Tibial nerve (tissue), 4 donors: Measurements from ENCODE around the gene LPIN2. TPM values are rescaled to one million over a fixed set of nuclear protein-coding genes. Genes with fewer than 3 reads are reported as not detected.

Source experiments
- DNase-seq, 2 donors: peaks; one replicate each; pipeline ENCODE4 v3.0.0-alpha.2; 2019; ENCODE audit warnings: low spot score in 2 of 2
- H3K27ac ChIP-seq, 4 donors: fragments of 200-600 bp; sonication (generic) in 3 of 4; one replicate each; pipeline ENCODE4 v1.5.1; 2017 to 2019; ENCODE audit warnings: mild to moderate bottlenecking in 1 of 4
- H3K27me3 ChIP-seq, 2 donors: fragments of 200-600 bp; sonication (generic) in 1 of 2; one replicate each; pipeline versions ENCODE4 v1.5.1 to v1.6.0; 2017 to 2019
- H3K36me3 ChIP-seq, 3 donors: fragments of 200-600 bp; sonication (generic); one replicate each; pipeline ENCODE4 v1.5.1; 2018 to 2019
- H3K4me1 ChIP-seq, 4 donors: fragments of 200-600 bp; sonication (generic) in 3 of 4; one replicate each; pipeline ENCODE4 v1.5.1; 2017 to 2019
- H3K4me3 ChIP-seq, 4 donors: fragments of 200-600 bp; sonication (generic) in 3 of 4; one replicate each; pipeline ENCODE4 v1.5.1; 2017 to 2019; ENCODE audit warnings: mild to moderate bottlenecking in 1 of 4, moderate library complexity in 1 of 4
- H3K9me3 ChIP-seq, 4 donors: fragments of 200-600 bp; sonication (generic) in 3 of 4; one replicate each; pipeline ENCODE4 v1.5.1; 2017 to 2019
- EP300 ChIP-seq, 2 donors: sonication (generic); formaldehyde crosslinking; IDR thresholded peaks; one replicate each; pipeline ENCODE4 v1.6.1; 2017; ENCODE audit warnings: antibody characterized with exemption in 2 of 2, mild to moderate bottlenecking in 1 of 2
- POLR2A ChIP-seq, 2 donors: fragments of 450-650 bp; IDR thresholded peaks; one replicate each; pipeline ENCODE4 v1.6.1; 2017; ENCODE audit warnings: antibody characterized with exemption in 2 of 2, mild to moderate bottlenecking in 2 of 2, moderate library complexity in 2 of 2
- WGBS, 2 donors: methylation state at CpG; one replicate each; pipeline ENCODE4 v1.1.5; 2018; 5-methylcytosine and 5-hydroxymethylcytosine counted together
- total RNA-seq, 4 donors: library from RNA; depleted of rRNA; stranded (reverse); fragments of >200 nt; gene quantifications; one replicate each; pipeline ENCODE4 v1.1.0, GENCODE V29; 2016
- TF ChIP-seq, protein P1 (sequence below), 5 experiments: fragments of 200-600 bp in 3 of 5; fragments of 450-650 bp in 2 of 5; sonication (generic) in 3 of 5; IDR thresholded peaks; one replicate each; pipeline ENCODE4 v1.5.1; 2016 to 2019; ENCODE audit warnings: antibody characterized with exemption in 5 of 5, mild to moderate bottlenecking in 3 of 5, moderate library complexity in 2 of 5

LPIN2 gene
- total RNA-seq, 4 donors from 2014 or later, result 22.7 to 29.3 (median 25.8) TPM

- DNase-seq, result no peak
- no peaks in the 10 kb centered on the region for H3K9me3 ChIP-seq
- H3K27ac ChIP-seq, result no peak overlapping the region
- H3K27me3 ChIP-seq, result no peaks in the 10 kb centered on the region
- H3K4me3 ChIP-seq, result no peak overlapping the region
- peaks cover 0 to 8% (median 2%) of the 10 kb centered on the region in 4 donors for H3K4me1 ChIP-seq
- H3K36me3 ChIP-seq, result no peaks in the 10 kb centered on the region
- TF ChIP-seq, protein P1, sequence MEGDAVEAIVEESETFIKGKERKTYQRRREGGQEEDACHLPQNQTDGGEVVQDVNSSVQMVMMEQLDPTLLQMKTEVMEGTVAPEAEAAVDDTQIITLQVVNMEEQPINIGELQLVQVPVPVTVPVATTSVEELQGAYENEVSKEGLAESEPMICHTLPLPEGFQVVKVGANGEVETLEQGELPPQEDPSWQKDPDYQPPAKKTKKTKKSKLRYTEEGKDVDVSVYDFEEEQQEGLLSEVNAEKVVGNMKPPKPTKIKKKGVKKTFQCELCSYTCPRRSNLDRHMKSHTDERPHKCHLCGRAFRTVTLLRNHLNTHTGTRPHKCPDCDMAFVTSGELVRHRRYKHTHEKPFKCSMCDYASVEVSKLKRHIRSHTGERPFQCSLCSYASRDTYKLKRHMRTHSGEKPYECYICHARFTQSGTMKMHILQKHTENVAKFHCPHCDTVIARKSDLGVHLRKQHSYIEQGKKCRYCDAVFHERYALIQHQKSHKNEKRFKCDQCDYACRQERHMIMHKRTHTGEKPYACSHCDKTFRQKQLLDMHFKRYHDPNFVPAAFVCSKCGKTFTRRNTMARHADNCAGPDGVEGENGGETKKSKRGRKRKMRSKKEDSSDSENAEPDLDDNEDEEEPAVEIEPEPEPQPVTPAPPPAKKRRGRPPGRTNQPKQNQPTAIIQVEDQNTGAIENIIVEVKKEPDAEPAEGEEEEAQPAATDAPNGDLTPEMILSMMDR (IDR thresholded peaks at IDR 0.05), result no peak
- TF ChIP-seq POLR2A (IDR thresholded peaks at IDR 0.05), result no peak
- no peak for TF ChIP-seq EP300 (IDR thresholded peaks at IDR 0.05)
- WGBS, 2 donors, result 97 to 98% methylated on average over 3 of the region's 3 CpGs
Observed at GRCh38 chr18:3048820-3049349, 35.9 kb upstream of the LPIN2 start.

- Histone ChIP-seq H3K27me3 (no peaks in the 10 kb centered on the region), H3K9me3 (no peaks in the 10 kb centered on the region), H3K4me1 (peaks cover 0 to 8% (median 2%) of the 10 kb centered on the region in 4 donors), H3K27ac (no peak overlapping the region), H3K4me3 (no peak overlapping the region), H3K36me3 (no peaks in the 10 kb centered on the region)
- 41% methylated on average over 6 of the region's 6 CpGs for WGBS, 2 donors
- no peak for DNase-seq
- TF ChIP-seq EP300 (IDR thresholded peaks at IDR 0.05) (no peak), POLR2A (IDR thresholded peaks at IDR 0.05) (no peak)
- TF ChIP-seq, protein P1 (IDR thresholded peaks at IDR 0.05), result no peak
Observed at GRCh38 chr18:3048121-3048520, 35.2 kb upstream of the LPIN2 start.

DNA sequence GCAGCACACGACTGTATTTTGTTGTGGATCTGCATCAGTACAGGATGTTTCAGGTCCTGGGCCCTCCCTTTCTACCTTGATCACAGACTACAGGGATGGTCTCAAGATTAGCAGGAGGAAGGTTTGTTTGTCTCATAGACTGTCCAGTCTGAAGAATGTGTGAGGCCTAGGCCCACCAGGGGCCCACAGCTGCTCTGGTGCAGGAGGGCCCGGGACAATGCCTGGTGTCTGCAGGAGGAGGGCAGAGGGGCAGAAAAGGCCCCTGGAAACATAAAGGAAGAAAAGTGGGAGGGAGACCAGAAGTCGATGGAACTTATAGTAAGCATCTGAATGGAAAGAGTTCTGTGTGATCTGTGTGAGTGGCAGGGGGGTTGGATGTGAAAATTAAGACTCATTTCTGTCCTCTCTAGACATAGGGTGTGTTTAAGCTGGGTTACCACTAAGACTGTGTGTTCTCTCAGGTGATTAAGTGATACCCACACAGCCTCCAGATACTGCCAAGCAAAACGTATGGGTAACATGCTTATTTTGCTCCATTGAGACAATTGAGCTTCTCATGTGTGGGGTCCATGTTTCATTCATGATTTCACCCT lies 33.4 kb upstream of the LPIN2 start:
- no peak overlapping the region for H3K27ac ChIP-seq
- H3K9me3 ChIP-seq, result no peaks in the 10 kb centered on the region
- TF ChIP-seq POLR2A (IDR thresholded peaks at IDR 0.05), result no peak
- TF ChIP-seq, protein P1 (IDR thresholded peaks at IDR 0.05), result no peak
- TF ChIP-seq EP300 (IDR thresholded peaks at IDR 0.05), result no peak
- no peaks in the 10 kb centered on the region for H3K27me3 ChIP-seq
- peaks cover 0 to 8% (median 2%) of the 10 kb centered on the region in 4 donors for H3K4me1 ChIP-seq
- no peaks in the 10 kb centered on the region for H3K36me3 ChIP-seq
- no peak for DNase-seq
- no peak overlapping the region for H3K4me3 ChIP-seq
- 61 to 66% methylated on average over 4 of the region's 4 CpGs for WGBS, 2 donors

- Histone ChIP-seq H3K27me3 (no peaks in the 10 kb centered on the region), H3K36me3 (no peaks in the 10 kb centered on the region), H3K4me3 (no peak overlapping the region), H3K27ac (no peak overlapping the region), H3K4me1 (peaks cover 0 to 8% (median 2%) of the 10 kb centered on the region in 4 donors), H3K9me3 (no peaks in the 10 kb centered on the region)
- TF ChIP-seq POLR2A (IDR thresholded peaks at IDR 0.05) (no peak), EP300 (IDR thresholded peaks at IDR 0.05) (no peak)
- TF ChIP-seq, protein P1 (IDR thresholded peaks at IDR 0.05), result no peak
- peak in 1 of 2 donors; percentile 30 for DNase-seq
- WGBS, 2 donors, result 35 to 37% methylated on average over 12 of the region's 12 CpGs
Observed at GRCh38 chr18:3044931-3045698, 32.2 kb upstream of the LPIN2 start.

DNA sequence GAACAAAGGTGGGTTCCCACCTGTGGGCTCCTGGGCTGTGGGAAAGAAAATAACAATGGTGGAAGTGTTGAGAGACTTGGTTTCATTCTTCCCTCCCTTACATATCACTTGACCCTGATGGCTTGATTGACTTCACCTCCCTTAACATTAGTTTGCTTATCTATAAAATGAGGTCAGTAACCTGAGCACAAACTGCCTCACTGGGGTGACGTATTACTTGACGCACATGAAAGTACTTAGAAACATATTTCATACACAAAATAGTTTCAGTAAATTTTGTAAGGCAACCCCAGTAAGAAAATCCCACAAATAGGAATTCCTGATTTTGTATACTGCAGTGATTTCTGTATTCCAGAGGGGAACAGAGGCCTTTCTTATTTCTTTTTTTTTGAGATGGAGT lies 29.4 kb upstream of the LPIN2 start:
- no peaks in the 10 kb centered on the region for H3K36me3 ChIP-seq
- H3K4me1 ChIP-seq, result peaks cover 0 to 8% (median 2%) of the 10 kb centered on the region in 4 donors
- no peaks in the 10 kb centered on the region for H3K9me3 ChIP-seq
- 80 to 91% methylated on average over 2 of the region's 2 CpGs for WGBS, 2 donors
- H3K27ac ChIP-seq, result no peak overlapping the region
- no peak for TF ChIP-seq EP300 (IDR thresholded peaks at IDR 0.05)
- no peak for TF ChIP-seq POLR2A (IDR thresholded peaks at IDR 0.05)
- TF ChIP-seq, protein P1 (IDR thresholded peaks at IDR 0.05), result no peak
- H3K27me3 ChIP-seq, result no peaks in the 10 kb centered on the region
- DNase-seq, result no peak
- H3K4me3 ChIP-seq, result no peak overlapping the region
